Measurements from ENCODE around the gene CD44. TPM values are rescaled to one million over a fixed set of nuclear protein-coding genes. Genes with fewer than 3 reads are reported as not detected.

CD44 gene
- total RNA-seq, 6 experiments from 2014 or later = 12.2 to 64.1 (median 22.9) TPM

GRCh38 chr11:35097814-35098455 is 41.0 kb upstream of the CD44 start:
- peak in 1 of 4 donors; percentile 10 for ATAC-seq
- TF ChIP-seq POLR2A (IDR thresholded peaks at IDR 0.05) = no peak
- TF ChIP-seq, protein P1, sequence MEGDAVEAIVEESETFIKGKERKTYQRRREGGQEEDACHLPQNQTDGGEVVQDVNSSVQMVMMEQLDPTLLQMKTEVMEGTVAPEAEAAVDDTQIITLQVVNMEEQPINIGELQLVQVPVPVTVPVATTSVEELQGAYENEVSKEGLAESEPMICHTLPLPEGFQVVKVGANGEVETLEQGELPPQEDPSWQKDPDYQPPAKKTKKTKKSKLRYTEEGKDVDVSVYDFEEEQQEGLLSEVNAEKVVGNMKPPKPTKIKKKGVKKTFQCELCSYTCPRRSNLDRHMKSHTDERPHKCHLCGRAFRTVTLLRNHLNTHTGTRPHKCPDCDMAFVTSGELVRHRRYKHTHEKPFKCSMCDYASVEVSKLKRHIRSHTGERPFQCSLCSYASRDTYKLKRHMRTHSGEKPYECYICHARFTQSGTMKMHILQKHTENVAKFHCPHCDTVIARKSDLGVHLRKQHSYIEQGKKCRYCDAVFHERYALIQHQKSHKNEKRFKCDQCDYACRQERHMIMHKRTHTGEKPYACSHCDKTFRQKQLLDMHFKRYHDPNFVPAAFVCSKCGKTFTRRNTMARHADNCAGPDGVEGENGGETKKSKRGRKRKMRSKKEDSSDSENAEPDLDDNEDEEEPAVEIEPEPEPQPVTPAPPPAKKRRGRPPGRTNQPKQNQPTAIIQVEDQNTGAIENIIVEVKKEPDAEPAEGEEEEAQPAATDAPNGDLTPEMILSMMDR (IDR thresholded peaks at IDR 0.05) = no peak
- H3K27ac ChIP-seq = no peak overlapping the region
- DNase-seq = no peak
- 22% methylated on average over 4 of the region's 5 CpGs for WGBS (ENCODE audit: insufficient coverage, low coverage, low lambda C conversion rate, missing lambda C conversion rate)
- peaks cover 0 to 18% (median 0%) of the 10 kb centered on the region in 4 donors for H3K4me1 ChIP-seq
- H3K27me3 ChIP-seq = no peaks in the 10 kb centered on the region
- intact Hi-C loops (cut with DNase I) = no loop called here
- H3K4me3 ChIP-seq = no peak overlapping the region
- H3K36me3 ChIP-seq = no peaks in the 10 kb centered on the region
- no peaks in the 10 kb centered on the region for H3K9me3 ChIP-seq

DNA sequence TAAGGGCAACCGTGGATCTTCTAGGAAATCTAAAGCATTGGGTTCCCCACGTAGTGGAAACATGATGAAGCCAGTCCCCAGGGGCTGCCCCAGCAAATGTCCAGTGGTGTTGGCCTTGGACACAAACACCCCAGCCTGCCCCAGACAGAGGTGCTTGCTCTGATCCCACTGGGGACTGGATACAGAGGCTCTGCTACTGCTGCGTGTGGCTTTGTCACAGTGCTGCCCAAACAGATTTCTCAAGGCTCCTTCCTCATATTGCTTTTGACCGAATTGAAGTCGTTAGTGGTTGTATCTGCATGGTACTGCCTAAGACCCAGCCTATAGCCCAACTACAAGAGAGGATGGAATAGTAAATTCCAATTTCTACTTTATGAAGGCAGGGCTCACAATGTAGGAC is 40.1 kb upstream of the CD44 start:
- Histone ChIP-seq H3K27ac (no peak overlapping the region), H3K4me3 (no peak overlapping the region), H3K9me3 (no peaks in the 10 kb centered on the region), H3K4me1 (peaks cover 0 to 18% (median 0%) of the 10 kb centered on the region in 4 donors), H3K27me3 (no peaks in the 10 kb centered on the region), H3K36me3 (no peaks in the 10 kb centered on the region)
- DNase-seq = no peak
- TF ChIP-seq POLR2A (IDR thresholded peaks at IDR 0.05) = no peak
- TF ChIP-seq, protein P1 (IDR thresholded peaks at IDR 0.05) = no peak
- no peak for ATAC-seq
- WGBS (ENCODE audit: insufficient coverage, low coverage, low lambda C conversion rate, missing lambda C conversion rate) = 76% methylated on average over 4 of the region's 5 CpGs
- intact Hi-C loops (cut with DNase I) = no loop called here

GRCh38 chr11:35099278-35100012 is 39.5 kb upstream of the CD44 start:
- Histone ChIP-seq H3K27ac (no peak overlapping the region), H3K4me1 (peaks cover 0 to 18% (median 0%) of the 10 kb centered on the region in 4 donors), H3K4me3 (no peak overlapping the region), H3K27me3 (no peaks in the 10 kb centered on the region), H3K9me3 (no peaks in the 10 kb centered on the region), H3K36me3 (no peaks in the 10 kb centered on the region)
- peak in 1 of 4 donors; percentile 28 for ATAC-seq
- WGBS (ENCODE audit: insufficient coverage, low coverage, low lambda C conversion rate, missing lambda C conversion rate) = 82% methylated on average over 5 of the region's 6 CpGs
- intact Hi-C loops (cut with DNase I) = no loop called here
- no peak for DNase-seq
- no peak for TF ChIP-seq POLR2A (IDR thresholded peaks at IDR 0.05)
- TF ChIP-seq, protein P1 (IDR thresholded peaks at IDR 0.05) = no peak

GRCh38 chr11:35100013-35100383 is 39.0 kb upstream of the CD44 start:
- DNase-seq (no peak), ATAC-seq (no peak)
- intact Hi-C loops (cut with DNase I) = no loop called here
- Histone ChIP-seq H3K36me3 (no peaks in the 10 kb centered on the region), H3K4me3 (no peak overlapping the region), H3K4me1 (peaks cover 0 to 18% (median 0%) of the 10 kb centered on the region in 4 donors), H3K9me3 (no peaks in the 10 kb centered on the region), H3K27ac (no peak overlapping the region), H3K27me3 (no peaks in the 10 kb centered on the region)
- TF ChIP-seq, protein P1 (IDR thresholded peaks at IDR 0.05) = no peak
- TF ChIP-seq POLR2A (IDR thresholded peaks at IDR 0.05) = no peak
- 51% methylated on average over 3 of the region's 6 CpGs for WGBS (ENCODE audit: insufficient coverage, low coverage, low lambda C conversion rate, missing lambda C conversion rate)

All from right lobe of liver (tissue), 6 donors.